ENCODE measurements around the gene GID8.

GRCh38 chr20:62951896-62952372, 14.0 kb downstream of the GID8 start:
- TF ChIP-seq POLR2A (IDR thresholded peaks at IDR 0.05; ENCODE audit: low read length) (no peak), GATA1 (IDR thresholded peaks at IDR 0.05; ENCODE audit: low read depth, low read length) (no peak)
